HepG2 (cell line): ENCODE measurements around the gene SMTNL1. TPM values are rescaled to one million over a fixed set of nuclear protein-coding genes. Genes with fewer than 3 reads are reported as not detected.

Source experiments
- BATF2 ChIP-seq: sonication (generic); formaldehyde crosslinking; IDR thresholded peaks from 2 replicates; pipeline ENCODE4 v1.8.0; 2022; ENCODE audit warnings: mild to moderate bottlenecking, missing genetic modification reagents, moderate library complexity
- CBX1 ChIP-seq: IDR thresholded peaks from one replicate; pipeline ENCODE4 v1.6.1; 2016; ENCODE audit warnings: antibody characterized with exemption, low read depth
- CENPBD1 ChIP-seq: sonication (generic); formaldehyde crosslinking; IDR thresholded peaks from 2 replicates; pipeline ENCODE4 v1.8.0; 2022; ENCODE audit warnings: missing genetic modification reagents, low read depth, mild to moderate bottlenecking, borderline replicate concordance
- CSRNP1 ChIP-seq: sonication (generic); formaldehyde crosslinking; IDR thresholded peaks from 2 replicates; pipeline ENCODE4 v1.8.1; 2023; ENCODE audit warnings: mild to moderate bottlenecking, missing genetic modification reagents
- DPF2 ChIP-seq: sonication (generic); formaldehyde crosslinking; IDR thresholded peaks from 2 replicates; pipeline ENCODE4 v1.4.0; 2020; ENCODE audit warnings: mild to moderate bottlenecking, low read depth, missing genetic modification reagents, borderline replicate concordance
- KLF13 ChIP-seq: sonication (generic); formaldehyde crosslinking; IDR thresholded peaks from 2 replicates; pipeline ENCODE4 v1.4.0; 2020; ENCODE audit warnings: mild to moderate bottlenecking, missing genetic modification reagents
- MYC ChIP-seq: sonication (generic); formaldehyde crosslinking; IDR thresholded peaks from 2 replicates; pipeline ENCODE4 v1.9.0; 2021; ENCODE audit warnings: missing genetic modification reagents, borderline replicate concordance
- TRIM24 ChIP-seq: sonication (generic); formaldehyde crosslinking; IDR thresholded peaks from 2 replicates; pipeline ENCODE4 v1.8.0; 2022; ENCODE audit warnings: mild to moderate bottlenecking, missing genetic modification reagents
- U2AF1 ChIP-seq: fragments of 200-400 bp; formaldehyde crosslinking; optimal IDR thresholded peaks from 2 replicates; pipeline ENCODE3; 2017; ENCODE audit warnings: mild to moderate bottlenecking, low read depth, low read length
- ZNF180 ChIP-seq: sonication (generic); formaldehyde crosslinking; IDR thresholded peaks from 2 replicates; pipeline ENCODE4 v1.4.0; 2020; ENCODE audit warnings: low read depth, missing genetic modification reagents, borderline replicate concordance
- ZNF260 ChIP-seq: sonication (generic); formaldehyde crosslinking; IDR thresholded peaks from 2 replicates; pipeline ENCODE4 v1.4.0; 2020; ENCODE audit warnings: missing genetic modification reagents, low read depth, mild to moderate bottlenecking, borderline replicate concordance
- ZNF281 ChIP-seq: sonication (generic); formaldehyde crosslinking; IDR thresholded peaks from 2 replicates; pipeline ENCODE4 v1.4.0; 2020; ENCODE audit warnings: missing genetic modification reagents, borderline replicate concordance
- ZNF513 ChIP-seq: sonication (generic); formaldehyde crosslinking; conservative IDR thresholded peaks from 2 replicates; pipeline ENCODE4 v1.5.0; 2020; ENCODE audit warnings: missing genetic modification reagents
- ZNF691 ChIP-seq: sonication (generic); formaldehyde crosslinking; IDR thresholded peaks from 2 replicates; pipeline ENCODE4 v1.4.0; 2020; ENCODE audit warnings: missing genetic modification reagents, low read depth, mild to moderate bottlenecking, borderline replicate concordance
- ZNF746 ChIP-seq: sonication (generic); formaldehyde crosslinking; IDR thresholded peaks from 2 replicates; pipeline ENCODE4 v1.8.0; 2022; ENCODE audit warnings: mild to moderate bottlenecking, missing genetic modification reagents
- ZNF780A ChIP-seq: sonication (generic); formaldehyde crosslinking; IDR thresholded peaks from 2 replicates; pipeline ENCODE4 v1.8.0; 2022; ENCODE audit warnings: mild to moderate bottlenecking, missing genetic modification reagents, moderate library complexity
- ZNF879 ChIP-seq: sonication (generic); formaldehyde crosslinking; IDR thresholded peaks from 2 replicates; pipeline ENCODE4 v1.8.1; 2023; ENCODE audit warnings: missing genetic modification reagents
- polyA plus RNA-seq, 8 experiments: library from polyadenylated mRNA; depleted of rRNA in 3 of 8; stranded (reverse) in 7 of 8; unstranded in 1 of 8; fragments of >200 nt; fragmentation: Illumina TruSeq in 4 of 8; extraction: Trizol in 4 of 8; gene quantifications; 2 replicates each; pipeline versions ENCODE4 v1.2.1 to v1.2.3, GENCODE V29; 2011 to 2016; ENCODE audit warnings: low read depth in 4 of 8, missing spikeins in 1 of 8, mixed read lengths in 1 of 8; ENCODE audit not compliant: insufficient read depth in 1 of 8
- total RNA-seq, 5 experiments: library from RNA; depleted of rRNA; stranded (reverse); fragments of >200 nt; fragmentation: Illumina TruSeq; extraction: Trizol; gene quantifications; 2 replicates each; pipeline ENCODE4 v1.2.3, GENCODE V29; 2016; ENCODE audit warnings: low read depth in 1 of 5

Gene SMTNL1
- total and polyA plus RNA-seq, 2 of the 13 experiments (the other 11 are each of a cell fraction or from before 2014, with no cell fraction given) = 0.04 TPM; not detected in 1

- no peak for TF ChIP-seq DPF2
- TF ChIP-seq ZNF879 (CRISPR knock-in tag) = no peak
- no peak for TF ChIP-seq ZNF180
- no peak for TF ChIP-seq CBX1
- TF ChIP-seq ZNF281 = no peak
- TF ChIP-seq BATF2 (CRISPR knock-in tag) = no peak
- TF ChIP-seq CENPBD1 = no peak
- peak; percentile 78; the same call in 1 of the 2 replicates for TF ChIP-seq MYC
- TF ChIP-seq U2AF1 = no peak
- TF ChIP-seq ZNF513 (CRISPR knock-in tag) = no peak
- TF ChIP-seq KLF13 (CRISPR knock-in tag) = no peak
- TF ChIP-seq ZNF691 (CRISPR knock-in tag) = peak; percentile 82; the same call in 1 of the 2 replicates
- TF ChIP-seq TRIM24 = no peak
- TF ChIP-seq ZNF746 (CRISPR knock-in tag) = no peak
- TF ChIP-seq CSRNP1 (CRISPR knock-in tag) = no peak
- no peak for TF ChIP-seq ZNF260 (CRISPR knock-in tag)
- TF ChIP-seq ZNF780A (CRISPR knock-in tag) = 0 out of 2 replicates have a peak, but pooled peaks have one; percentile 35
These were observed 43.6 kb upstream of the SMTNL1 start (continued) for GRCh38 chr11:57493507-57494503.
